BE2C (cell line): ENCODE data around the gene VAV2.

Experiments used
- DNase-seq: peaks from one replicate; pipeline ENCODE4 v3.0.0-alpha.2; 2020
- H3K27me3 ChIP-seq: fragments of 250-450 bp; sonication (Bioruptor Pico); 2 replicates; pipeline ENCODE4 v1.5.1; 2020; ENCODE audit warnings: mild to moderate bottlenecking
- H3K36me3 ChIP-seq: fragments of 250-450 bp; sonication (Bioruptor Pico); 2 replicates; pipeline ENCODE4 v1.5.1; 2020; ENCODE audit warnings: mild to moderate bottlenecking
- H3K4me1 ChIP-seq: fragments of 250-450 bp; sonication (Bioruptor Pico); 2 replicates; pipeline ENCODE4 v1.5.1; 2020
- H3K4me3 ChIP-seq: 2 replicates; pipeline ENCODE4 v1.5.1; 2011; ENCODE audit warnings: low read depth, low read length
- H3K9me3 ChIP-seq: fragments of 250-450 bp; sonication (Bioruptor Pico); 2 replicates; pipeline ENCODE4 v1.5.1; 2020
- CTCF ChIP-seq: IDR thresholded peaks from 2 replicates; pipeline ENCODE4 v1.5.1; 2012; ENCODE audit warnings: mild to moderate bottlenecking, low read depth, low read length

Gene VAV2

GRCh38 chr9:133784731-133785561, 207.2 kb downstream of the VAV2 start:
- Histone ChIP-seq H3K27me3 (no peaks in the 10 kb centered on the region), H3K36me3 (peaks cover 63% of the 10 kb centered on the region), H3K9me3 (no peaks in the 10 kb centered on the region), H3K4me3 (no peak overlapping the region), H3K4me1 (peaks cover 21% of the 10 kb centered on the region)
- DNase-seq: no peak
- no peak for TF ChIP-seq CTCF

GRCh38 chr9:133783331-133783731, 208.8 kb downstream of the VAV2 start:
- TF ChIP-seq CTCF: no peak
- no peaks in the 10 kb centered on the region for H3K27me3 ChIP-seq
- no peak overlapping the region for H3K4me3 ChIP-seq
- DNase-seq: peak; percentile 49
- no peaks in the 10 kb centered on the region for H3K9me3 ChIP-seq
- H3K36me3 ChIP-seq: peaks cover 77% of the 10 kb centered on the region
- H3K4me1 ChIP-seq: peaks cover 14% of the 10 kb centered on the region

- peak; percentile 89 for DNase-seq
- Histone ChIP-seq H3K27me3 (no peaks in the 10 kb centered on the region), H3K4me3 (no peak overlapping the region), H3K9me3 (no peaks in the 10 kb centered on the region), H3K4me1 (peaks cover 7% of the 10 kb centered on the region), H3K36me3 (peaks cover 78% of the 10 kb centered on the region)
- TF ChIP-seq CTCF: peak; percentile 95
These were observed 209.7 kb downstream of the VAV2 start for GRCh38 chr9:133782157-133783130.

GRCh38 chr9:133781828-133782135, 210.3 kb downstream of the VAV2 start:
- no peak for DNase-seq
- H3K4me1 ChIP-seq: peaks cover 7% of the 10 kb centered on the region
- H3K9me3 ChIP-seq: no peaks in the 10 kb centered on the region
- TF ChIP-seq CTCF: no peak
- H3K4me3 ChIP-seq: no peak overlapping the region
- peaks cover 84% of the 10 kb centered on the region for H3K36me3 ChIP-seq
- no peaks in the 10 kb centered on the region for H3K27me3 ChIP-seq

GRCh38 chr9:133780962-133781827, 210.9 kb downstream of the VAV2 start:
- no peak for DNase-seq
- no peaks in the 10 kb centered on the region for H3K27me3 ChIP-seq

More at GRCh38 chr9:133780962-133781827, 210.9 kb downstream of the VAV2 start:
- Histone ChIP-seq H3K9me3 (no peaks in the 10 kb centered on the region), H3K36me3 (peaks cover 87% of the 10 kb centered on the region), H3K4me3 (no peak overlapping the region), H3K4me1 (peaks cover 7% of the 10 kb centered on the region)
- no peak for TF ChIP-seq CTCF
